Stimulated activated CD4-positive, alpha-beta T cell treated with anti-CD3 and anti-CD28 coated beads, Interleukin-12 subunit alpha, Interleukin-12 subunit beta, amount 100 ng/mL, for 4 hours (primary cell): ENCODE results near the gene BTBD17.
"Not testable (repeated sequence)": the region's sequence is repeated elsewhere in the genome, so short reads cannot be mapped to it uniquely, and the experiment has no call there.

Experiments
- DNase-seq: peaks from one replicate; pipeline ENCODE4 v3.0.0-alpha.2; 2020

BTBD17 gene, protein sequence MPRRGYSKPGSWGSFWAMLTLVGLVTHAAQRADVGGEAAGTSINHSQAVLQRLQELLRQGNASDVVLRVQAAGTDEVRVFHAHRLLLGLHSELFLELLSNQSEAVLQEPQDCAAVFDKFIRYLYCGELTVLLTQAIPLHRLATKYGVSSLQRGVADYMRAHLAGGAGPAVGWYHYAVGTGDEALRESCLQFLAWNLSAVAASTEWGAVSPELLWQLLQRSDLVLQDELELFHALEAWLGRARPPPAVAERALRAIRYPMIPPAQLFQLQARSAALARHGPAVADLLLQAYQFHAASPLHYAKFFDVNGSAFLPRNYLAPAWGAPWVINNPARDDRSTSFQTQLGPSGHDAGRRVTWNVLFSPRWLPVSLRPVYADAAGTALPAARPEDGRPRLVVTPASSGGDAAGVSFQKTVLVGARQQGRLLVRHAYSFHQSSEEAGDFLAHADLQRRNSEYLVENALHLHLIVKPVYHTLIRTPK

DNA sequence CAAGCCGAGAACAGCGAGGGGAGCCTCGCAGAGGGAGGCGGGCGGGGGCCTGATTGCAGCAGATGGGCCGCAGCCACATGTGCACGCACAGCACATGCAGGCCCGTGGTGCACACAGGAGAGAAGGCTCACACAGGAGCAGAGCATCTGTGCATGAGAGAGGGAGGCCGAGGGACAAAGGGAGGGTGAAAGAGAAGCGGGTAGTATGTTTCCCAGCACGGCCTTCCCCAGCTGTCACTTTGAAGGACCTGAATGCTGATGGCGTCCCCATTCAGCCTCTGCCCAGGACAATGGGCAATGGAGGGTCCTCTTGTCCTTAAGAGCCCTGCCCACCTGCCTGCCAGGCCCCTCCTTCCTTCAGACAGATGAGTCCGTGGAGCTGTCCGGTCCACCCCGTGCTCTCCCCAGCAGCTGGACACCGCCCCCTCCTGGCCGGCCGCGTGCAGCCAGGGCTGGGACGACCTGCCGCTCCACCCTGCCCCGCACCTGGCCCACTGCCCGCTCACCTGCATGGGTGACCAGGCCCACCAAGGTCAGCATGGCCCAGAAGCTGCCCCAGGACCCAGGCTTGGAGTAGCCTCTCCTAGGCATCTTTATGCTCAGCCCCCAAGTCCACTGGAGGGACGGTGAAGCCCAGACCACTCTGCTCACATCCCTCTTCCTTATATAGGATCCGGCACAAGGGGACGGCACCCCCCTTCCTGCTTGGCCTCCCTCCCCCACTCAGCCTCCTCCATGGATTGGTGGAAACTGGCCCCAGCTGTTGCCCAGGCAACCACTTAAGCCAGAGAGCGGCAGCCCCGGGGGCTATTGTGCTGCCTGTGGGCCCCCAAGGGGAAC, at the start of gene BTBD17:
TSS of gene BTBD17 (minus strand) at position 639 of the 839 bp plus-strand sequence. CDS start at position 590, 49 bp downstream.
- peak; percentile 27 for DNase-seq

DNA sequence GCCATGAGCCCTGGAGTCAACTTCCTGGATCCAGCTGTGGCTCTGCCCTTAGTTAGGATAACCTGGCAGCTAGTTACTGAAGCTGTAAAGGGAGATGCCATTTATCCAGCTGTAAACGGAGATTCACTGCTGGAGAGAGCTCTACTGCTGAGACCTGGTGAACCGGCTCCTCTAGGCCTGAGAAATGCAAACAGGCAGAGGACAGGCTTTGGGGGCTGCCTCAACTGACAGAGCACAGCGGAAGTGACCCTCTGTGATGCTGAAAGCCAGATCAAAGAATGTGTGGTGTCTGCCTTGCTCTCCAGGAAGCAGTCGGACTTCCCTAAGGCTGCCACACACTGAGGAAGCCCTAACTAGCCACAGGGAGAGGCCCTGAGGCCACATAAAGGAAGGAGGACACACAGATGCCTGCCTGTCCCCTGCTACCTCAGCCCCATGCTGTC, 48.4 kb upstream of the BTBD17 start:
- no peak for DNase-seq

DNA sequence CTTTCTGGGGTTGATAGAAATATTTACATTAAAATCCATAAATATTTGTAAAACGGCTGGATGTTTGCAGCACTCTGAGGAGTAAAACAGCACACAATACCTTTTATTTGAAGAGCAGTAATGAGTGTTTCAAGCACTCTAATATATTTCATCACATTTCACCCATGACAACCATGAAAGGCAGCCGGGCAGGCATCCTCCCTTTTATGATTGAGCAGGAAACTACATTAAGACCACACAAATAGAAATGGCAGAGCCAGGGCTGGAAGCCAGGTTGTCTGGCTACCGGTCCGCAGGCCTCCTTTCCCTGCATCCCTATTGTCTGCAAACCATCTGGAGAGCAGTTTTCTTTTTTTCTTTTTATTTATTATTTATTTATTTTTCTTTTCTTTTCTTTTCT, 47.1 kb upstream of the BTBD17 start:
- DNase-seq: no peak

DNA sequence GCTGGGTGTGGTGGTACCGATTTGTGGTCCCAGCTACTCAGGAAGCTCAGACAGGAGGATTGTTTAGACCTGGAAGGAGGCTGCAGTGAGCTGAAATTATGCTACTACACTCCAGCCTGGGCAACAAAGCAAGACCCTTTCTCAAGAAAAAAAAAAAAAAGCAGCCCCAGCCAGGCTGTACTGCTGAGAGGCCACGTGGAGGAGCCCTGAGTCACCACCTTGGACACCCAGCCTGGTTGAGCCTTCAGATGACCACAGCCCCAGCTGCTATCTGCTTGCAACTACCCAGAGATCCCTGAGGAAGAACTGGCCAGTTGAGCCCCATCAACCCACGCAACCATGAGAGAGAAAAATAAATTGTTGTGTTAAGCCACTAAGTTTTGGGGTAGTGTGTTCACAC, 46.6 kb upstream of the BTBD17 start:
- DNase-seq: no peak

- DNase-seq: no peak
These were observed 45.7 kb upstream of the BTBD17 start for GRCh38 chr17:74407384-74407783.

GRCh38 chr17:74405311-74405710, 43.6 kb upstream of the BTBD17 start:
- DNase-seq: not testable (repeated sequence)

- no peak for DNase-seq
These were observed 43.1 kb upstream of the BTBD17 start for GRCh38 chr17:74404789-74405188.

DNA sequence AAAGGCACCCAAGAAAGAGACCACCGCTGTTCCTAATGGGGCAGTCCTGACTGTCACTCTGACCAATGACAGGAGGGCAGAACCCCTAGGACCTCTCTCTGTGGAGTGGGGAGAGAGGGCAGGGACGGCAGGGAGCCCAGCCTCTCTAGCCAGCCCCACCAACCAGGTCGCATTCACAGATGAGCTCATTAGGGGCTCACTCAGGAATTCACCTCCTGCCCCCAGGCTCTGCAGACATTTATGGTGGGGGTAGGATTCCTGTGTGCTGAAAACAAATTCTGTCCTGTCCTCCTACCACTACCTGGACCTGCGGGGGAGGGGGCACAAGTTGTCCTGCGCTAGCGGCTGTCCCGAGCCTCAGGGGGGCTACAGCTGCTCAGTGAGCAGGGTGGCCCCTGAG, 42.5 kb upstream of the BTBD17 start:
- DNase-seq: no peak

GRCh38 chr17:74403512-74404137, 42.0 kb upstream of the BTBD17 start:
- DNase-seq: no peak

- no peak for DNase-seq
These were observed 40.4 kb upstream of the BTBD17 start for GRCh38 chr17:74402048-74402447.

GRCh38 chr17:74396567-74396966, 34.9 kb upstream of the BTBD17 start:
- no peak for DNase-seq

DNA sequence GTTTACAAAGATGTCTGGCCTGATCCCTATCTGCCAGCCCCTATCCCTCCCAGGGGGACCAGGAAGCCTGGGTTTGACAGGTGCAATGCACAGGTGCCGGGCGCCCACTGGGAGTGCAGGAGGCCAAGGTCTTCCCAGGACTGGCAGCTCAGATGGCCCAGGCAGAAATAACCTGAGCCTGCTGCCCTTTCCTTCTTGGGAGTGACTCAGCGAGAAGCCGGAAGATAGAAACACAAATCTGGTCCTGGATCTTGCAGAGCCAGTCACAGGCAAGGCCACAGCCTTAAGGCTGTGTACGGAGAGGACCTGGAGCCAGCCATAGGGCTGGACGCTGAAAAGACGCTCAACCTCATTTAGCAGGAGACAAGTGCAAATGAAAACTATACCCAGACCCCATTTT, 33.3 kb upstream of the BTBD17 start:
- no peak for DNase-seq

- no peak for DNase-seq
These were observed 32.7 kb upstream of the BTBD17 start for GRCh38 chr17:74394275-74394950.

DNA sequence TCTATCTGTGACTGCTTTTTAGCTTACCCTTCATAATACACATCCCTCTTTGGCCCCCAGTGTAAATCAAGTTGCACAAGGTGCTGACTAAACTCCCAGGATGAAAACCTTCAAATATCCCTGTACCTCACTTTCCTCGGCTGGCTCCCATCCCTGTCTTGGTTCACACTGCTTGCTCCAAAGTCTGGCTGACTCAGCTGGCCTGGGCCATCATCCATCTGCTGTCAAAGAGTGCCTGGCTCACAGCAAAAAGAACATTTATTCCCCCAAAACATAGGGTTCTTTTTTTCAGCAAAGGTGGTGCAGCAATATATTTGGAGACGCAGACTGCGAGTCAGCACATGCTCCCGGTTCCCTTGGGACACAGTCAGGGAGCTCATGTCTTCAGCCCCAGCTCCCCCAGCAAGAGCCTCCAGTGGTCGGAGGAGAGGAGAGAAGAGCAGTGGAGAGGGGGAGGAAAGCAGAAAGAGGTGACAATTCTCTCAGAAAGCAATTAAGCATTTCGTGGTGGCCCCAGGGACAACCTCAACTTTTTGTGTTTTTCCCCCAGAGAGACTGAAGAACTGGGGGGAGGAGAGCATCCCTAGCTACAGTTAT, 31.8 kb upstream of the BTBD17 start:
- no peak for DNase-seq

DNA sequence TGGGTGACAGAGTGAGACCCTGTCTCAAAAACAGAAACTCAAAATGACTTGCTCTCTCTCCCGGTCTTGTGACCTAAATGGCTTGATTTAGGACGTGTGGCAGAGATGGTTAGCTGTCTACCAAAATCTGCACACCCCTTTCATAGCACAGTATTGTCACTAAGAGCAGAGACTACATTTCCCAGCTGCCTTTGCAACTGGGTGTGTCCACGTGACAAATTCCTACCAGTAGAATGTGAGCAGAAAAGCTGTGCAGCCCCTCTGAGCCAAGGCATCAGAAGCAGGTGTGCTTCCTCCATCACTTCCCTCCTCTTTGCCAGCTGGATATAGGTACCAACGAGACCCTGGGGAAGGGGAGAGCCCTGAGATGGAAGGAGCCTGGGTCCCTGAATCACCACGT, 31.2 kb upstream of the BTBD17 start:
- DNase-seq: no peak

GRCh38 chr17:74391771-74392170, 30.1 kb upstream of the BTBD17 start:
- no peak for DNase-seq

DNA sequence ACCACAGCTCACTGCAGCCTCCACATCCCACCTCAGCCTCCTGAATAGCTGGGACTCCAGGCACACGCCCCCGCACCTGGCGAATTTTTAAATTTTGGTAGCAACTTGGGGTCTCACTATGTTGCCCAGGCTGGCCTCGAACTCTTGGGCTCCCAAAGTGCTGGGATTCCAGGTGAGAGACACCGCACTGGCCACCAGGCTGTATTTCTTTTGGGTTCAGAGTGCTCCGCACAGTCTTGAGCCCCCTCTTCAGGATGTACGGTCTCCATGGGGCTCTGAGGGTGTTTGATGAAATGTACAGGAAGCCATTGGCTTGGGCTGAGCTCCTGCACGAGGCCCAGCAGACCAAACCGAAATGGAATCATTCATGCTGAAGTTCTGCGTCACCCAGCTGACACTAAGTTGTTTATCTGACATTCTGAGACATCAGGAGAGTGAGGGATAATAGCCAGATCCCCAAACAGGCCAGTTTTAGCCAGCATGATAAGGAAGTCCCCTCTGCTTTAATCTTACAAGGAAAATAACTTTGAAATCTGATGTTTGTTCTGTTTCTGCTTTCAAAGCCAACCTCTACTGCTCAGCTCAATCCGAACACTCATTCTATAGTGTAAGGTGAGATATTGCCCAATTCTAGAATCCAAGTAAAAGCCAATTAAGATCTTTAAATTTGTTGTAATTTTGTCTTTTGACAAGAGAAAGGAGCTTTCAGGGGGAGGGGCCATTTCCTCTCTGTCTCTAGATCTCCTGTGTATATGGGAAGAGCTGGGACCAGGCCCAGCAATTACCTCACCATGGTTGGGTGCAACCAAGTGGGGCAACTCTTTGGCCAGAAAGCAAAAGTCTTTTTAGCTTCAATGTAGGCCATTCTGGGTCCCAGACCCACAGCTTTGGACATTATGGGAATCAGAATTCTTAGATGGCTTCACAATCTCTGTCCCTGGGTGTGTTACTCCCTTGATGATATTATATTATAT, 29.3 kb upstream of the BTBD17 start:
- DNase-seq: no peak

DNA sequence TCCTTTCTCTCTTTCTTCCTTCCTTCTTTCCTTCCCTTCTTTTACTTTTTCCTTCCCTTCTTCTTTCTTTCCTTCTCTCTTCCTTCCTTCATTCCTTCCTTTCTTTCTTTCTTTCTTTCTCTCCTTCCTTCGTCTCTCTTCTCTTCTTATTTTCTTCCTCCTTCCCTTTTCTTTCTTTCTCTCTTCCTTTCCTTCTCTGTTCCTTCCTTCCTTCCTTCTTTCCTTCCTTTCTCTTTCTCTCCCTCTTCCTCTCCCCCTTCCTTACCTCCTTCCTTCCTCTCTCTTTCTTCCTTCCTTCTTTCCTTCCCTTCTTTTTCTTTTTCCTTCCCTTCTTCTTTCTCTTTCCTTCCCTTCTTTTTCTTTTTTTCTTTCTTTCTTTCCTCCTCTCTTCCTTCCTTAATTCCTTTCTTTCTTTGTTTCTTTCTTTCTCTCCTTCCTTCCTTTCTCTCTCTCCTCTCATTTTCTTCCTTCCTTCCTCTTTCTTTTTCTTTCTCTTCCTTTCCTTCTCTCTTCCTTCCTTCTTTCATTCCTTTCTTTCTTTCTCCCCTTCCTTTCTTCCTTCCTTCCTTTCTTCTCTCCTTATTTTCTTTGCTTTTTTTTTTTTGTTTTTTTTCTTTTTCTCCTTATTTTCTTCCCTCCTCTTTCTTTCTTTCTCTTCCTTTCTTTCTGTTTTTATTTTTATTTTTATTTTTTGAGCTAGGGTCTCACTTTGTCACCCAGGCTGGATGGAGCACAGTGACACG, 28.4 kb upstream of the BTBD17 start:
- no peak for DNase-seq

DNA sequence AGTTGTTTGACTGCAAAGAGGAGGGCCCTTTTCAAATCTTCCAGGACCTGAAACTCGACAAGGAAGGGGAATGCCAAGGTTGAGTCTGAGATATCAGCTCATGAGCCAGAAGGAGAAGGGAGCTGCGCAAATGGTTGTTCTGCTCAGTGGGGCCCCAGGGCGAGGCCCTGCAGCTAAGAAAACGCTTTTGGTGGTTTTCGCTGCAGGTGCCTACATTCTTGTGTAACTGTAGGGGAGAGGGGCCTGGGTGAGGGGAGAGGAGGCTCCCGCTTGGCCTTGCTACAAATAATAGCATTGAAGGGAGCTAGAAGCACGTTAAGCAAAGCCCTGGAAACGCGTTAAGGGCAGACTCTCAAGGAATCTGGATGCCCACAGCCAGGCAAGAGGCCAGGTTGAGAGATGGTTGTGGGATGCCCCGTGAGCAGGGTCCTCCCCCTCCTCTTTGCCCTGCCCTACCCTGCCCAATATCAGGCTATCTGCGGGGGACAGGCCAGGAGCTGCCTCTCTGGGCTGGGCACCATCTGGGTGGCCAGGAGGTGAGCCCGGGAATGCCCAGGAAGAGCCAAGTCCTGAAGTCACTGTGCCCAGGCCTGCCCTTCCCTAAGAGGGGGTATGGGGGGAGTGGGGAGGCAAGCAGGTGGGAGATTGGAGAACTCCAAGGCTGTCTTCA, 27.6 kb upstream of the BTBD17 start:
- DNase-seq: no peak
